Measurements from ENCODE around the gene DTNB. TPM values are rescaled to one million over a fixed set of nuclear protein-coding genes. Genes with fewer than 3 reads are reported as not detected.

Gene DTNB
- total RNA-seq, 1 donor from 2014 or later = 3.3 TPM

- DNase-seq (ENCODE audit: missing footprints) = peak; percentile 40
- ATAC-seq = no peak
- intact Hi-C loops (cut with DNase I) = no loop called here
Observed at GRCh38 chr2:25389161-25389560, 284.2 kb downstream of the DTNB start.

- ATAC-seq (no peak), DNase-seq (ENCODE audit: missing footprints) (peak; percentile 16)
- intact Hi-C loops (cut with DNase I) = no loop called here
Observed at GRCh38 chr2:25388491-25388890, 284.9 kb downstream of the DTNB start.

- no peak for ATAC-seq
- intact Hi-C loops (cut with DNase I) = no loop called here
- peak; percentile 46 for DNase-seq (ENCODE audit: missing footprints)
Observed at GRCh38 chr2:25387876-25388449, 285.4 kb downstream of the DTNB start.

GRCh38 chr2:25386971-25387875 lies 286.2 kb downstream of the DTNB start:
- intact Hi-C loops (cut with DNase I) = no loop called here
- peak; percentile 37 for DNase-seq (ENCODE audit: missing footprints)
- ATAC-seq = no peak

- intact Hi-C loops (cut with DNase I) = no loop called here
- ATAC-seq (no peak), DNase-seq (ENCODE audit: missing footprints) (no peak)
Observed at GRCh38 chr2:25385910-25386309, 287.5 kb downstream of the DTNB start.

GRCh38 chr2:25383806-25384205 lies 289.6 kb downstream of the DTNB start:
- peak; percentile 68 for DNase-seq (ENCODE audit: missing footprints)
- intact Hi-C loops (cut with DNase I) = no loop called here
- no peak for ATAC-seq

- intact Hi-C loops (cut with DNase I) = no loop called here
- no peak for ATAC-seq
Observed at GRCh38 chr2:25381502-25381901, 291.9 kb downstream of the DTNB start.

GRCh38 chr2:25380586-25381375 lies 292.6 kb downstream of the DTNB start:
- DNase-seq (ENCODE audit: missing footprints) (peak; percentile 31), ATAC-seq (no peak)
- intact Hi-C loops (cut with DNase I) = no loop called here

More at GRCh38 chr2:25381502-25381901, 291.9 kb downstream of the DTNB start:
- DNase-seq (ENCODE audit: missing footprints) = peak; percentile 59

GRCh38 chr2:25380023-25380422 lies 293.4 kb downstream of the DTNB start:
- DNase-seq (ENCODE audit: missing footprints) (no peak), ATAC-seq (no peak)
- intact Hi-C loops (cut with DNase I) = no loop called here

GRCh38 chr2:25379535-25379934 lies 293.8 kb downstream of the DTNB start:
- peak; percentile 58 for DNase-seq (ENCODE audit: missing footprints)
- intact Hi-C loops (cut with DNase I) = loop anchor here (5.0 to 10.0 kb wide), 2 partner anchors 67 to 145 kb away; no protein-coding TSS in a partner anchor
- ATAC-seq = no peak

GRCh38 chr2:25378731-25379490 lies 294.5 kb downstream of the DTNB start:
- ATAC-seq = no peak
- peak; percentile 57 for DNase-seq (ENCODE audit: missing footprints)
- intact Hi-C loops (cut with DNase I) = loop anchor here (5.0 to 10.0 kb wide), 2 partner anchors 67 to 146 kb away; no protein-coding TSS in a partner anchor

- intact Hi-C loops (cut with DNase I) = loop anchor here (2.0 to 10.0 kb wide), 3 partner anchors 15 to 147 kb away; no protein-coding TSS in a partner anchor
- peak; percentile 37 for DNase-seq (ENCODE audit: missing footprints)
- no peak for ATAC-seq
Observed at GRCh38 chr2:25377822-25378421, 295.5 kb downstream of the DTNB start.

GRCh38 chr2:25376750-25377621 lies 296.4 kb downstream of the DTNB start:
- ATAC-seq (peak; percentile 98), DNase-seq (ENCODE audit: missing footprints) (peak; percentile 90)
- intact Hi-C loops (cut with DNase I) = loop anchor here (1.0 to 10.0 kb wide), 4 partner anchors 14 to 148 kb away; no protein-coding TSS in a partner anchor

- DNase-seq (ENCODE audit: missing footprints) (peak; percentile 32), ATAC-seq (no peak)
- intact Hi-C loops (cut with DNase I) = loop anchor here (1.0 to 10.0 kb wide), 4 partner anchors 13 to 149 kb away; no protein-coding TSS in a partner anchor
Observed at GRCh38 chr2:25375989-25376545, 297.3 kb downstream of the DTNB start.

GRCh38 chr2:25375371-25375988 lies 297.9 kb downstream of the DTNB start:
- ATAC-seq = no peak
- peak; percentile 47 for DNase-seq (ENCODE audit: missing footprints)
- intact Hi-C loops (cut with DNase I) = loop anchor here (5.0 to 10.0 kb wide), 2 partner anchors 63 to 149 kb away; no protein-coding TSS in a partner anchor

- intact Hi-C loops (cut with DNase I) = loop anchor here (5.0 to 10.0 kb wide), 2 partner anchors 63 to 150 kb away; no protein-coding TSS in a partner anchor
- DNase-seq (ENCODE audit: missing footprints) (no peak), ATAC-seq (no peak)
Observed at GRCh38 chr2:25374827-25375226, 298.6 kb downstream of the DTNB start.
